Renal cortical epithelial cell (primary cell): ENCODE data around the gene KISS1. TPM values are rescaled to one million over a fixed set of nuclear protein-coding genes. Genes with fewer than 3 reads are reported as not detected.
A peak's percentile ranks its signal among the peaks of the same experiment; 100 is the strongest.
"Not testable (repeated sequence)": the region's sequence is repeated elsewhere in the genome, so short reads cannot be mapped to it uniquely, and the experiment has no call there.

Source experiments
- DNase-seq: peaks from one replicate; pipeline ENCODE4 v3.0.0-alpha.2; 2011; ENCODE audit warnings: low read depth
- total RNA-seq: library from RNA; depleted of rRNA; stranded (reverse); fragments of >200 nt; gene quantifications from 2 replicates; pipeline ENCODE4 v1.2.3, GENCODE V29; 2014

The KISS1 gene
- 0.52 TPM in 1 of 2 replicates, not detected in the other for total RNA-seq

GRCh38 chr1:204196068-204196795 is at the start of gene KISS1:
Gene KISS1, minus strand, starts transcription at chr1:204196491. Its CDS starts 3,615 bp downstream, at chr1:204192876.
- DNase-seq = no peak

GRCh38 chr1:204242920-204243319 is 46.6 kb upstream of the KISS1 start:
- DNase-seq = no peak

GRCh38 chr1:204241914-204242313 is 45.6 kb upstream of the KISS1 start:
- no peak for DNase-seq

- DNase-seq = no peak
Observed at GRCh38 chr1:204241050-204241449, 44.8 kb upstream of the KISS1 start.

GRCh38 chr1:204240233-204240632 is 43.9 kb upstream of the KISS1 start:
- DNase-seq = no peak

GRCh38 chr1:204239401-204239800 is 43.1 kb upstream of the KISS1 start:
- not testable (repeated sequence) for DNase-seq

- DNase-seq = not testable (repeated sequence)
Observed at GRCh38 chr1:204238520-204238919, 42.2 kb upstream of the KISS1 start.

- DNase-seq = not testable (repeated sequence)
Observed at GRCh38 chr1:204237515-204237914, 41.2 kb upstream of the KISS1 start.

GRCh38 chr1:204232526-204232925 is 36.2 kb upstream of the KISS1 start:
- no peak for DNase-seq

- DNase-seq = no peak
Observed at GRCh38 chr1:204230211-204230610, 33.9 kb upstream of the KISS1 start.

GRCh38 chr1:204228896-204229295 is 32.6 kb upstream of the KISS1 start:
- DNase-seq = no peak

- no peak for DNase-seq
Observed at GRCh38 chr1:204227996-204228785, 31.9 kb upstream of the KISS1 start.

GRCh38 chr1:204227351-204227750 is 31.1 kb upstream of the KISS1 start:
- DNase-seq = no peak

GRCh38 chr1:204225841-204226735 is 29.8 kb upstream of the KISS1 start:
- DNase-seq = peak; percentile 92

GRCh38 chr1:204224655-204225054 is 28.4 kb upstream of the KISS1 start:
- DNase-seq = no peak

- DNase-seq = no peak
Observed at GRCh38 chr1:204223129-204223860, 27.0 kb upstream of the KISS1 start.

GRCh38 chr1:204222764-204223055 is 26.4 kb upstream of the KISS1 start:
- DNase-seq = no peak

- DNase-seq = no peak
Observed at GRCh38 chr1:204222006-204222763, 25.9 kb upstream of the KISS1 start.

GRCh38 chr1:204221271-204221670 is 25.0 kb upstream of the KISS1 start:
- DNase-seq = no peak

GRCh38 chr1:204219971-204220616 is 23.8 kb upstream of the KISS1 start:
- DNase-seq = no peak
